GM18511 (cell line): ENCODE measurements around the gene WRAP73.
"Not testable (repeated sequence)": the region's sequence is repeated elsewhere in the genome, so short reads cannot be mapped to it uniquely, and the experiment has no call there.

ENCODE experiments used
- ATAC-seq: cut with Tn5 transposase; IDR thresholded peaks from one replicate; pipeline ENCODE4 v1.9.1; 2021; ENCODE audit warnings: mild to moderate bottlenecking, moderate library complexity; ENCODE audit not compliant: unreplicated experiment

WRAP73 gene

GRCh38 chr1:3632298-3632697 is 17.6 kb downstream of the WRAP73 start:
- ATAC-seq: no peak

- ATAC-seq: no peak
Measured at GRCh38 chr1:3631320-3632260, 18.3 kb downstream of the WRAP73 start.

- ATAC-seq: no peak
Measured at GRCh38 chr1:3630914-3631313, 19.0 kb downstream of the WRAP73 start.

GRCh38 chr1:3630161-3630611 is 19.7 kb downstream of the WRAP73 start:
- ATAC-seq: no peak

GRCh38 chr1:3629561-3630160 is 20.2 kb downstream of the WRAP73 start:
- no peak for ATAC-seq

- ATAC-seq: no peak
Measured at GRCh38 chr1:3628445-3628844, 21.5 kb downstream of the WRAP73 start.

- ATAC-seq: no peak
Measured at GRCh38 chr1:3627515-3628253, 22.2 kb downstream of the WRAP73 start.

GRCh38 chr1:3626025-3626424 is 23.9 kb downstream of the WRAP73 start:
- ATAC-seq: no peak

GRCh38 chr1:3625151-3625907 is 24.6 kb downstream of the WRAP73 start:
- peak; percentile 18 for ATAC-seq

- peak; percentile 95 for ATAC-seq
Measured at GRCh38 chr1:3624200-3625136, 25.4 kb downstream of the WRAP73 start, which contains the start of gene TPRG1L. Gene TPRG1L (plus strand): TSS chr1:3625015. CDS start chr1:3625073, 58 bp downstream.

GRCh38 chr1:3623441-3624199 is 26.3 kb downstream of the WRAP73 start:
- no peak for ATAC-seq

GRCh38 chr1:3622102-3622501 is 27.8 kb downstream of the WRAP73 start:
- ATAC-seq: not testable (repeated sequence)

- ATAC-seq: not testable (repeated sequence)
Measured at GRCh38 chr1:3621151-3621671, 28.7 kb downstream of the WRAP73 start.

- ATAC-seq: no peak
Measured at GRCh38 chr1:3620708-3621107, 29.2 kb downstream of the WRAP73 start.

- ATAC-seq: no peak
Measured at GRCh38 chr1:3618881-3619671, 30.8 kb downstream of the WRAP73 start.

- no peak for ATAC-seq
Measured at GRCh38 chr1:3618531-3618880, 31.4 kb downstream of the WRAP73 start.

GRCh38 chr1:3617806-3618345 is 32.0 kb downstream of the WRAP73 start:
- no peak for ATAC-seq

GRCh38 chr1:3616861-3617260 is 33.0 kb downstream of the WRAP73 start:
- ATAC-seq: no peak
